Ureter (tissue), 1 donor: ENCODE results near the gene ASTN2. TPM values are rescaled to one million over a fixed set of nuclear protein-coding genes. Genes with fewer than 3 reads are reported as not detected.

Experiments used
- DNase-seq: peaks from one replicate; pipeline ENCODE4 v3.0.0-alpha.2; 2020; ENCODE audit warnings: low spot score
- total RNA-seq: library from RNA; stranded (reverse); gene quantifications from one replicate; pipeline ENCODE4 v1.2.4, GENCODE V29; 2023
- donor health status: DM: yes; HTN: yes; CAD: no.

Gene ASTN2
- total RNA-seq, 1 donor from 2014 or later = 19.6 TPM

DNA sequence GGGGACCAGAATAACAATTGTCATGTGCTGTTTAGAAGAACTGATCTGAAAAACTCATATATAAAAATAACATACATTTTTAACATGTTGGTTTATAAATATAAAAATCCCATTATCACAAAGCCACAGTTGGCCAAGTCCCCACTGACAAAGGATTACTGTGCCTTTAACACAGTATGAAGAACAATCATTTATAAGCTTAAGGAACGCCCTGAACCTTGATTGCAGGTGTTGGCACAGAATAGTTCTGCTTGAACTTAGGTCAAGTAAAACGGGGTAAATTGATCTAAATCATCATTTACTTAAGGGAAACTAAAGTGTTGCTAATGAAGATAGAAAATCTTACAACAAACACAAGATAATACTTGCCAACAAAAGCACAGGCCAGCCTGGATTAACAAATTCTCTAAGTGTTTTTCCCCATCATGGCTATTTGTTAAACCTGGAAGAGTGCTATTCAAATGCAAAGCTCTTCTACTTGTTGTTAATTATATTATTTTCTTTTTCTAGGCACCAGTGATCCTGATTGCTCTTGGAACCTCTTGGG, 46.1 kb downstream of the ASTN2 start:
- DNase-seq = no peak

DNA sequence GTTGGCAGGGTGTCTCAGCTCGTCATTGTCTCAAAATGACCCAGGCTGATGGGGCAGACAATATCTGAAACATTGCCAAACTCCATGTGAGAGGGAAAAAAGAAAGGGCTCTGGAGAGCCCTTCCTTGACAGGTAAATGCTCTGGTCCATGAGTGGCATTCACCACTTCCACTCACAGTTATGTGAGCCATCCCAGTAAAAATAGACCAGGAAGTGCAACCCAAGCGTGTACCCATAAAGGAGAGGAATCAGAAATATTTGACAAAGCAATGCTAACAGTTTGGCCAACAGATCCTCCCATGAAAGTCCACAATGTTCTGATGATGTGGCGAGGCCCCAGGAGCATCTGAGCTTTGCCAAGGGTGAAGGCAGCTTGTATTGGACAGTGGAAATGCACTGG, 49.4 kb downstream of the ASTN2 start:
- no peak for DNase-seq

DNA sequence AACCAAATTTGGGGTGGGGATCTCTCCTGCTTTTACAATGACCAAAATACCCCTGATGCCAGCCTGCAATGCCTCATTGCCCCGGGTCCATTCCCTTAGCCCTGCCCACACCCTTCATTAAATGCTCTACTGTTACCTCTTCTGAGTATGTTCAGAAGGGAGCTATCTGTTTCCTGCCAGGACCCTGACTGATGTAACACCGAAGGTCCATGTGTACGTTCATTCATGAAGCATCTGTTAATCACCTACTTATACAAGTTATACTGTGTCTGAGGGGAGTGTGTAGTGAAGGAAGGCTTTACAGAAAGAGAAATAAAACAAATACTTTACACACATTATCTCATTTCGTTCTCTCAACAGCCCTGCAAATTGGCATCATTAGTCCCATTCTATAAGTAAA, 51.9 kb downstream of the ASTN2 start:
- DNase-seq = no peak

DNA sequence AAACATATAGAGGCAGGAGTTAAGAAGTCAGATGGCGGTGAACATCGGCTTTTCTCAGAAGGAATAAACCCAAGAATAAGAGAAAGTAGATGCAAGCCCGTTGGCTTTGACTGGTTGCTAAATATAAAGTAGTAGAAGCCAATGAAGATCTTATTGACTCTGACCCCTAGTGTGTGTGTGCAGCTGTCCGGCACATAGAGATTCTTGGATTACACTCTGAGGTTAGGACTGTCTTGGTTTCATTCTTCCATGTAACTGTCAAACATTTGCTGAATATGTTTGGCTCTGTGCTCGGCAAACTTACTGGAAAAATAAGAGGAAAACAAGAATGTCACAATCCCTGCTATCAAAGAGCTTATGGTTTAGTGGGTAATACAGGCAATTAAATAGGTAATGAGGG, 54.9 kb downstream of the ASTN2 start:
- DNase-seq = no peak

DNA sequence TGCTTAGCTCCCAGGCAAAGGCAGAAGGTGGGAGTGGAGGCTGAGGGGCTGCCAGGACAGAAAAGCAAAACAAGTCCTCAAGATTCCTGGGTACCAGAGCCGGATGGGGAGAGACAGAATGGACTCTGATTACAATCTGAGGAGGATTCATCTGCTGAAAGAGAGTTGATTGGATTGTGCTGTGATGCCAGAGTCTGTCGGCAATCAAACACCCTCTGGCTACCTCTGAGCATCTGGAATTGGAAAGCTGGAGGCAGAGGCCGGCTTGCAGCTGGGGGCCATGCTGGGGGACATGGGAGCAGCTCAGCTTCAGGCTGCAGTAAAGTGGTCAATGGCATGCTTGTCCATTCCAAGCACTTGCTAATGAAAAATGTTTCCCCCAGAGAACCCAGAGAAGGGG, 59.3 kb downstream of the ASTN2 start:
- no peak for DNase-seq

DNA sequence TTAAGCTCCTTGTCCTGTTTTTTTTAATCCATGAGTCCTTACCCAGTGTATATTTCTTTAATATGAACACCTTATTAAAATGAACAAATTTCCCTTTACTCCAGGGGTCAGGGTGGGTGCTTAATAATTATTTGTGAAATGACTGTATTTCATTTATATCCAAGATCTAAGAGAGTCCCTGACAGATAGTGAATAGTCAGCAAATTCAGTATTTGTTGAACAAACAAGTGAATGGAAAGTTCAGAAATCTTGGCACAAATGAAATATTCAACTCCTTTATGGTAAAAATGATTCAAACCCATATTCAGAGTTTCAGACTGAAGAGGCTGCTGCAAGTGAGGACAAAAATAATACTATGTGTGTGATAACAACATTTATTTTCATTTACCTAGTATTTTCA, 59.9 kb downstream of the ASTN2 start:
- no peak for DNase-seq

DNA sequence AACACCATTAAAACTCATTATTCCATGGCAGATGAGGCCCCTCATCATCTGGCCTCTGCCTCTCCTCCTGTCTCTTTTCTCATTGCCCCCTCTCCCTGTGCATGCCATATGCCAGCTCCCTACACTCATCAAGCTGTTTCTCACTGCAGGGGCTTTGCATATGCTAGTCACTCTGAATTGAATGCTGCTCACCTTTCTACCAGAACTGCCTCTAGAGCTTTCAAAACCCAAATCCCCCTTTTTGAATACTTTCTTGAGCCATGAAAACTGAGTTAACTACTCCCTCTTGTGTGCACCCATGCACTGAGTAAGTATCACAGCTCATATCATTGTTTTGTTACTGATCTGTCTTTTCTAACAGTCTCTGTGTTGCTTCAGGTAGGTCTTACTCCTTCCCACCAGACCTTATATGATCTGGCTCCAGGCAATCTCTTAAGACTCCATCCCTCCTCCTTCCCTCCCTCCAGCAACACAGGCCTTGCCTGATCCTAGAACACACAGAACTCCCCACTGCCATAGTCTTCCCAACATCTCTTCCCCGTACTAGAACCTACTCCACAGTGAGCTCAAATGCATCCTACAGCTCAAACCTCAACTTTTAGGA, 60.5 kb downstream of the ASTN2 start:
- no peak for DNase-seq

DNA sequence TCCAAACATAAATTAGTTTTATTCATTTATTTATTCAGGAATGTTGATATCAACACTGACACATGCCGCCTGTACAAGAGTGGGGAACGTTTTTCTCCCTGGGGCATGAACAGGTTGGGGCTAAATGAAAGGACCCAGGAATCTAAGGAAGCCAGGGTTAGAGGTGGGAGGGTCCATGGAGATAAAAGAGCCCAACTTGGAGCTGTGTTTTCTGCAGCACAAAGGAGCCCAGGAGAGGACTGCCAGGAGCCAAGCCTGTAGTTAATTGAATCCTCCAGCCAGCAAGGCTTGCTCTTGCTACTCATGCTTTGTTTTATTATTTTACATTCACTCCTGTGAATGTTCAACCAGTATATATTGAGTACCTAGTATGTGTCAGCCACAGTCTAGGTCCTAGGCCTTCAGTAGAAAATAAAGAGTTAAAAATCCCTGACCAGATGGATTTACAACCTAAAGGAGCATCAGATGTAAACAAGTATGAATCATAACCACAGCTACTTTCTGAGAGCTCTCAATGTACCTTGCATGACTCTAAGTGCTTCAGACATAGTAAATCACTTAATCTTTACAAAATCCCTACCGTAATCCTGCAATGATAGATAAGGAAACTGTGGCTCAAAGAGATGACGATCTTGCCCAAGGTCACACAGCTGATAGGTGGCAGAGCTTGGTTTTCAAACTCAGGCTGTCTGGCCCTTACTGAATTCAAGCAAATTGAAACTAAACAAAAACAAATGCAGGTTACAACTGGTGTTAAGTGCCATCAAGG, 69.8 kb downstream of the ASTN2 start:
- DNase-seq = no peak

DNA sequence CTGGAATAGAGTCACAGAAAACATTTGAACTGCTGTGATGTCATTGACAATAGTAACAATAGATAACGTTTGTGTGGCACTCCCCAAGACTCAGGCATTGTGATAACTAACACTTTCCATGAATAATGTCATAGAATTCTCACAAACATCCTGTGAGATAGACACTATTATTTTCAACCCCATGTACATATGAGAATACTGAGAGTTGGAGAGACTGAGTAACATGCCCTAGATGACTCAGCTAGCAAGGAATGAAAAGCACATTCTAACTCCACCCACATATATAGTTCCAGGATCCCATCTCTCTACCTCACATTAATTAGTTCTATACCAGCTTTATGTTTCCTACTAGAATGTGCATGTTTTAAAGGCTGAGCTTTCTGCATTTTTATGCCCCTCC, 71.4 kb downstream of the ASTN2 start:
- DNase-seq = no peak

DNA sequence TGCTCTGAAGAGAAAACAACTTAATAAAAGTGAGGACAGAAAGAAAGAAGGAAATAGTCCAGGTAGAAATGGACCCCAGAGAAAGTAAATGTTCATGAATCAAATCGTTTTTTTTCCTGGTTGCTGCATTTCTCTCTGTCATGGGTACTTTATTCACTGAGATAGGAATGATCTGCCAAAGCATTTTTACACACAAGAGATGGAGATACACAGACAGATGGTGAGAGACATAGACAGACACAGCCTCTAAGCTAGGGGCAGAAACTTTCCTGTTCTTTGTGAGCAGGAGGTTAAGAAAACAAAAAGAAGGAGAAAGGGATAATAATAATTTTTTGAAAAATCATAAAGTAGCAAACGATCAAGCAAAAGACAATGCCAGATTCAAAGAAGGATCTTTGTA, 73.7 kb downstream of the ASTN2 start:
- DNase-seq = no peak

DNA sequence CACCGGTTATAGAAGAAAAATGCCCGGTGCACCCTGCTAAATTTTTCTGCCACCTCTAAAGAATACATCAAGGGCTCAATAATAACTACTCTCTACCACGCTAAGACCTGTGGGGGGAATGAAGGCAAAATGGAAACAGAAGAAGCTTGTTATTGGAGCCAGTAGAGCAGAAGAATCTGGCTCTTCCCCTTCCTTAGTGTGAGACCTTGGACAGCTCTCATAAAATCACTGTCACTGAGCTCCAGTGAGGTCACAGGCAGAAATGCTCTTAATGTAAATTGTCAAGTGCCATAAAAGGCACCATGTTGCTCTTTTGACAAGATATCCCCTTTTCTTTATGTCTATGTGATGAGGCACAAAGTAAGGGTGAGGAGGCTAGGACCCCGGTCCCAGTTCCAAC, 74.4 kb downstream of the ASTN2 start:
- DNase-seq = no peak

DNA sequence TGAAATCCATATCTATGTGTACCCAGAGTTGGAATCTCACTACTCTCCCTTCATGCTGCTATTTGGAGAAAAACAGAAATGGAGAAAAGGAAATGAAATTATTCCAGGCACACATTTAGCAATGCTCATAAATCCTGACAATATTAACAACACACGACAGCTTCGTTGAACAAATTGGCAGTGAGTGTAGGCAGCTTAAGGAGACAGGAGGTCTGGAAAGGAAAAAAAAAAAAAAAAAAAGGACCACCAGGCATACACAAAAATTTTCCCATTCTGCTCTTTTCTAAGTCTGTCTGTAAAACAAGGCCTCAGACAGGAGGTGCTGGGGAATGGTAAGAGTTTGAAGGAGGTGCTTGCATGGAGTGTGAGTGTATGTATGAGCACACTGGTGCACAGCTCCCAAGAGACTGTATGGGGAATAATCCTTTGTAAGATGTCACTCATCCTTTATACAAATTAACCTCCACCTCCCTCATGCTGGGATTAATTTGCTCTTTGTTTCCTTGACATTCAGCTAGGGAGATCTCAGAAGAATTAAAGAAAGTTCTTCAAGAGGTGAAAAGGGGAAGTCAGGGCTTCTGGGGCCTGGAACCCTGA, 78.9 kb downstream of the ASTN2 start:
- no peak for DNase-seq

DNA sequence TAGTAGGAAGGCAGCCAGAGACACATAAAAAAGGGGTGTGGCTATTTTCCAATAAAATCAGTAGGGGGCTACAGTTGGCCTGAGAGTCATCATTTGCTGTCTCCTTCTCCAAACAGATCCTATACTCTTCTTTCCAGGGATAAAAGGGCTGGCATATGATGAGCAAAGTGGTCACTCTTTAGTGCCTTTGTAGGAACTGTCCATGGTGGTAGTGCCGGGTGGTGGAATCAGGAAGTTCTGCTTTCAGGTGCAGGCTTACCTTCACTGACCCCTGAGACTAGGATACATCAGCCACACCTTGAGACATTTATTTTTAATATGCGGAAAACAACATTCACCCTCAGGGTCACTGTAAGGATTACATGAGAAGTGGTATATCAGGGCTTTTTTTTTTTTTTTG, 80.8 kb downstream of the ASTN2 start:
- DNase-seq = no peak

DNA sequence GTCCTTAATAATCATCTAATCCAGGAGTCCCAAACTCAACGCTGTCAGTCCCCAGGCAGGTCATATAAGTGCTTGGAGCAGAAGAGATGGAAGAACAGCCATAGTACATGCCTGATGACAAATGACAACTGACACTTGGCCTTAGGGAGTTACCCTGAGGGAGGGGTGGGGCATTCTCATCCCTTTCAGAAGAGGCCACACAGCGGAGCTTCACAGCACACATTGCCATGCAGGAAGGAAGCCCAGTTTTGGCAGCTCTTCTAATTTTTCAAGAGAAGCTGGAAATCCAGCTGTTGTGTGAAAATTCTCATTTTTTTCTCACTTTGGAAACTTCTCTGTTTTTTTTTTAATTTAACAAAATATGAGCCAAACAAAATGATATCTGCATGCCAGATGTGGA, 89.0 kb downstream of the ASTN2 start:
- DNase-seq = no peak

DNA sequence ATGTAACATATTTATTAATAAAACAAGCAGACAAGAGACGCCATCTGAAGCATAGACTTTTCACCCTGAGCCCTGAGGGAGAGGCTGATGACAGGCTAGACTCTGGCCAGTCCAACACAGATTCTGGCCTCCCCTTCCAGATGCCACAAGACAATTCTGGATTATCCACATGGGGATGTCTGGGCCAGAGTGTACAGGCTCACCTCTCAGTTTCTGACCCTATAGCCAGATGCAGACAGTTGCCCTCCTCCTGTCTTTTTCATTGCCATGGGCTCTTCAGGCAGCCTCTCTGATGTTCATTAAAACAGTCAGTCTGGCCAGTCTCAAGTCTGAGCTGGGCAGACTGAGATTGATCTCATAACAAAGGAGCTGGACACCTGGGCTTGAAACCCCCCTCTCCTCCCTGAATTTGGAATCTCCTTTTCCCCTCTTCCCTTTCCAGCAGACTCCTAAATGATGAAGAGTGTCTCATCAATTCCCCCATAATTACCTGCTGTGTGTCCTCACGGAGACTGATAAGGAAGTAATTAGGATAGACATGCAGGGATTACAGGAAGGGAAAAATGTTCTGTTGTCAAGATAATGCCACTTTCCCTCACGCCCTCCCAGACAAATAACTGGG, 89.6 kb downstream of the ASTN2 start:
- no peak for DNase-seq

DNA sequence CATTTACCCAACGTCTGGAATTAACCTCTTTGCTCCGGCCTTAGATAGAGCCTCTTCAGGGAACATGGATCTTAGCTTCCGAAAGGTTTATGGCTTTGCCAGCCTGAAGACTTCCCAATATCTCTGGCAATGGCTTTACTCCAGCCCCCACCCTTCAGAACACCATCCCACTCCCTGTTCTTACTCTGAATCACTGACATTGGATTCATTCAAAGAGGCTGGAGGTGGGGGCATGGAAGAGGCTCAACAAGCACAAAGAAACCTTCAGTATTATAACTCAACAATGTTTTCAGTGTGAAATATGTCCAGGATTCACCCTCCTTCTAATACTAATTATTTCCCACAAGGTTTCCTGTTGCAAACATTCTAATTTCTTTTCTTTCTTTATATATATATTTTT, 91.5 kb downstream of the ASTN2 start:
- DNase-seq = no peak

DNA sequence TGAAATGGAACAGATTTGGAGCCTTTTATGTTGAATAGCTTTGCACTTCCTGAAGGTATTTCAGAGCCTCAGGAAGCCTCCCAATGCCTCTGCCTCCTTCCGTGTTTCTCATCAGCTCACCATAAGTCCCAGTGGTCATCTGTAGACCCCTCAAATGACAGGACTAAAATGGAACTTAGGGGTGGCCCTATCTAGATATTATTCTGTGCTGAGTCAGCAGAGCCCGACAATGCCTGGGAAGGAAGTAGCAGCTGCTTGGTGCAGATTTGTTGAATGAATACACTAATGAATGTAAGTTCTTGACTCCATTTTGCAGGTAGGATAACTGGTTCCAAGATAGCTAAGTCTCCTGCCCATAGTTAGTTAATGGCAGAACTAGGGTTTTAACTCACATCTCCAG, 97.7 kb downstream of the ASTN2 start:
- no peak for DNase-seq

DNA sequence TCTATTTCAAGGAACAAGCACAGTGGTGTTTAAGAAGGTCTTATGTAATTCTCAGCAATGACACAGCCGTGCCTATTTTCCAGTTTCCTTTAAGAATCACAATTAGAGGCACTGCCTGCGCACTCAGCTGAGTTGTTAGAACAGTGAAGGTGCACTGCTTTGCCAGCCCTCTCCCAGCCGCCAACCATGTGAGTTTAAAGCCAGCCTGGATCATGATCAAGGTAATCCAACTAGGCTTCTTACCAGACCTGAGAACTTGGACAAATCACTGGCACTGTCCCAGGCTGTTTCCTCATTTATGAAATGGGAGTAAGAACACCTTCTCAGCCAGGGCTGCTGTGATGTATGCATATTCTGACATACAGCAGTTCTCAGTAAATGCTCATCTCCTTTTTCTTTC, 99.6 kb downstream of the ASTN2 start:
- no peak for DNase-seq

DNA sequence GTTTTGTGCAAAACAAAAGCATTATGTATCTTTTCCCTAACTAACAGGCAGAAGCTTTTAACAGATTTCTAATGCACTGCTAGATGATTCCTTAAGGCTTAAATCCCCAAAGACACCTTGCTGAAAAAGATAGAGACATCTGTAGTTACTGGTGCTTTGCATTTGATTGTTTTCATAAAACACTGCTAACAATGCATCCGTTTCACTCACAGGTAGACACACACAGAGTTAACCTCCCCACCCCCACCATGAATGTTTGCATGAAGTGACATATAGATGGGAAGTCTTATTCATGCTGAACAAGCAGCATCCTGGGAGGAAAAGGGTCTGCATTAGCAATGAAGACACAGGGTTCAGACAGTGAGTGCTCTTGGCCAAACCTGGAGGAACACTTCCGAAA, 100.9 kb downstream of the ASTN2 start:
- no peak for DNase-seq

DNA sequence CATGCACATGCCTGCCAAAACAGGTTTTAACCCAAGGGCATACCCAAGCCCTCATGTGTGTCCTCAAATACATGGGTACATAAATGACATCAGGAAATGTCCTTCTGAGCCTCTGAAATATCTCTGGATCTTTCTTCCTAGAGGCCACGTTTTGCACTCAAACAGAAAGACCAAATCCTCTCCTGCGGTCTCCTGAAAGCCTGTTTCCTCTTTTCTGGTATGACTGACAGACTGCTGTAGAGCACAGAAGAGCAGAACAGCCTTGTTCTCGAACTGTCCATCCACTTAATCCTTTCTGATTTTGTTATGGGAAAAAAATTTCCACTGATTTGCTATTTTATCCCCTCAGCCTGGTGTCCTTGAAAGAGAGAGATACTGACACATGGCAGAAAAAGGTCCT, 107.2 kb downstream of the ASTN2 start:
- DNase-seq = no peak

DNA sequence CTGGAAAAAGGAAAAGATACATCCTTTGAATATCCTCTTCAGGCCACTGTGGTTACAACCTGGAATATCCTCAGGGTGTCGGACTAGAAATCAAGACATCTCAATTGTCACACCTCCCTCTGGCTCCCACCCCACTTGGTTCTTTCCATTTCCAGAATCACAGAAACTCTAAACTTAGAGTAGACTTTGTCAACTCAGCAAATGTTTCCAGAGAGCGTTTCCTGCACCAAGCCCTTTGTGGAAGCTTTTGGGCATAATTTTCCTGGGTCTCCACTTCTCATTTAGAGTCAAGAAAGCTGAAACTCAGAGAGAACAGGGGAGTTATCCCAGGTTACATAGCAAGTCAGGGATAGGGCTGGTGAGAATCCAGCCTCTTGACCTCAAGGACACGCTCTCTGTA, 108.8 kb downstream of the ASTN2 start:
- no peak for DNase-seq

DNA sequence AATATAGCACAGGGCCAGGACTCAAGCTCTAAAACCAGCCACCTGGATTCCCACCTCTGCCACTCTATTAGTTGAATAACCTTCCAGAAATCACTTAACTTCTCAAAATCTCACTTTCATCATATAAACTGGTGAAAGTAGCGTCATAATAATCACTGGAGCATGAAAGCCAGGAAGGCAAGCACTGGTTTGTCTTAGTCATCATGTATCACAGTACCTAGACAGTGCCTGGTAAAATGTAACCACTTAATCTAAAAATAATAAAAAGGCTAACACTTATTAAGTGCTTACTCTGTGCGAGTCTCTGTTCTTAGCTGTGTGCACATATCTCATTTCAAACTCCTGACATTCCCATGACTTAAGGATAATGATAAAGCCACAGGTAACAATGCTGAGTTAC, 109.4 kb downstream of the ASTN2 start:
- no peak for DNase-seq

DNA sequence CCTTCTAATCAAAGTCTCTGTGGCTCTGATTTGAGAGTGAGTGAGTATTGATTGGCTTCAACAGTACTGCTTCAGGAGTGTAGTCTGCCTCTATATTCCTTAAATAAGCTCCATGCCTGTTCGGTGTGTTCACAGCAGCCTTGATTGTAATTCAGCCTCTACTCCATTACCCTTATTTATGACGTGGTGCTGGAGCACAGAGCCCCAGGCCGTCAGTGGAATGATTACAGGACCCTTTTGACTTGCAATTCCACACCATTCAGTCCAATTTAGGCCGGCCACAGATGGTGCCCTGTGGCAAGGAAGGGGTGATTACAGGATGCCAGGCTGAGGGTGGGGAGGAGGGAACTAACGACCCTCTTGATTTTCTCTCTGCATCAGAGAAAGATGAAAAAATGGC, 110.3 kb downstream of the ASTN2 start:
- DNase-seq = no peak
